ENCODE measurements around the gene SLC25A1. TPM values are rescaled to one million over a fixed set of nuclear protein-coding genes. Genes with fewer than 3 reads are reported as not detected.

SLC25A1 gene
- total RNA-seq, 1 donor from 2014 or later, result 99.8 TPM

DNA sequence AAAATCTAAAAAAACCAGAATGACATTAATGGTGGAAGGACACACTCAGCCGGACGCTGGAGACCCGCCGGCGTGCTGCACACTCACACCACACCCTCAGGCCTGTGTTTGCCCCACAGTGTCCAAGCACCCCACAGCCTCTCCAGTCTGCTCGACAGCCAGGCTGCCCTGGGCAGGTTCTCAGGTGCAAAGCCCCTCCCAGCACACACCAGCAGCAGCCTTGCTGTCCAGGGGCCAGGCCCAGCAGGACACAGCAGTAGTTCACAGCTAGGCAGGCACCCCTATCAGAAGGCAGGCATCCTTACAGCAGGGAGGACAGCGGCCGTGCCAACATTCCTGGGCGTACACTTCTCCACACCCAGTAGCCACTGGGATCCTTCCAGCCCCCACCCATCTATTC is 1.7 kb upstream of the SLC25A1 start:
- Mint-ChIP-seq H3K4me3 (ENCODE audit: low read depth) (no peak overlapping the region), H3K27ac (no peak overlapping the region), H3K27me3 (no peaks in the 10 kb centered on the region), H3K36me3 (ENCODE audit: insufficient read depth) (peaks cover 2% of the 10 kb centered on the region), H3K9me3 (ENCODE audit: low read depth) (no peaks in the 10 kb centered on the region), H3K4me1 (ENCODE audit: low read depth) (peaks cover 9% of the 10 kb centered on the region)
- TF ChIP-seq, protein P1, sequence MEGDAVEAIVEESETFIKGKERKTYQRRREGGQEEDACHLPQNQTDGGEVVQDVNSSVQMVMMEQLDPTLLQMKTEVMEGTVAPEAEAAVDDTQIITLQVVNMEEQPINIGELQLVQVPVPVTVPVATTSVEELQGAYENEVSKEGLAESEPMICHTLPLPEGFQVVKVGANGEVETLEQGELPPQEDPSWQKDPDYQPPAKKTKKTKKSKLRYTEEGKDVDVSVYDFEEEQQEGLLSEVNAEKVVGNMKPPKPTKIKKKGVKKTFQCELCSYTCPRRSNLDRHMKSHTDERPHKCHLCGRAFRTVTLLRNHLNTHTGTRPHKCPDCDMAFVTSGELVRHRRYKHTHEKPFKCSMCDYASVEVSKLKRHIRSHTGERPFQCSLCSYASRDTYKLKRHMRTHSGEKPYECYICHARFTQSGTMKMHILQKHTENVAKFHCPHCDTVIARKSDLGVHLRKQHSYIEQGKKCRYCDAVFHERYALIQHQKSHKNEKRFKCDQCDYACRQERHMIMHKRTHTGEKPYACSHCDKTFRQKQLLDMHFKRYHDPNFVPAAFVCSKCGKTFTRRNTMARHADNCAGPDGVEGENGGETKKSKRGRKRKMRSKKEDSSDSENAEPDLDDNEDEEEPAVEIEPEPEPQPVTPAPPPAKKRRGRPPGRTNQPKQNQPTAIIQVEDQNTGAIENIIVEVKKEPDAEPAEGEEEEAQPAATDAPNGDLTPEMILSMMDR (IDR thresholded peaks at IDR 0.05; ENCODE audit: unreplicated experiment), result no peak
- no peak for DNase-seq (ENCODE audit: low spot score, unreplicated experiment)

DNA sequence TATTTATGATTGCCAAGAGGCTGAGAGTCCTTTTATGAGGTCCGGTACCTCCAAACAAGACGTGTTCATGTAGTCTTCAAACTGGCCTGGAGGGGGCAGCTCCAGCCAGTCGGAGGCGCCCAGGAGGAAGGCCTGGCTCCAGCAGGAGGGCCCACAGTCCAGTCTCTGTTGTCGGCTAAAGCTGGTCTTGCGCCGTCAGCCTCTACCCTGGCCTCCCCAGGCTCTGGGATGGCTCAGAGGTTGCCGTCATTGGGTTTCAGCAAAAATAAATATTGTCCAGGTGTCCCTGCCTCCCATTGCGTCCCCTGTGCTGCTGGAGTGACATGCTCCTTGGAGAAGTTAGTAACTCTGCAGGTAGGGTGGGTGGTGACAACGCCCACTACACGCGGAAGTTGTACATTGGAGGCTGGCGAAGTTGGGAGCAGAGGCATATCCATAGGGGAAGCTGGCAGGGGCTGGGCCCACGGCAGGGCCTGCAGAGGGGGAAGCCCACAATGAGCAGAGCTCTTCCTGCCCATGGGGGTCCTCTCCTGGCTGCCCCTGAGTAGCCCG is 1.0 kb upstream of the SLC25A1 start:
- H3K36me3 Mint-ChIP-seq (ENCODE audit: insufficient read depth), result peaks cover 2% of the 10 kb centered on the region
- H3K4me3 Mint-ChIP-seq (ENCODE audit: low read depth), result peak overlapping the region; percentile 78
- peaks cover 9% of the 10 kb centered on the region for H3K4me1 Mint-ChIP-seq (ENCODE audit: low read depth)
- no peaks in the 10 kb centered on the region for H3K27me3 Mint-ChIP-seq
- peak; percentile 58 for DNase-seq (ENCODE audit: low spot score, unreplicated experiment)
- TF ChIP-seq, protein P1 (IDR thresholded peaks at IDR 0.05; ENCODE audit: unreplicated experiment), result peak; percentile 73
- no peaks in the 10 kb centered on the region for H3K9me3 Mint-ChIP-seq (ENCODE audit: low read depth)
- H3K27ac Mint-ChIP-seq, result peak overlapping the region; percentile 95

DNA sequence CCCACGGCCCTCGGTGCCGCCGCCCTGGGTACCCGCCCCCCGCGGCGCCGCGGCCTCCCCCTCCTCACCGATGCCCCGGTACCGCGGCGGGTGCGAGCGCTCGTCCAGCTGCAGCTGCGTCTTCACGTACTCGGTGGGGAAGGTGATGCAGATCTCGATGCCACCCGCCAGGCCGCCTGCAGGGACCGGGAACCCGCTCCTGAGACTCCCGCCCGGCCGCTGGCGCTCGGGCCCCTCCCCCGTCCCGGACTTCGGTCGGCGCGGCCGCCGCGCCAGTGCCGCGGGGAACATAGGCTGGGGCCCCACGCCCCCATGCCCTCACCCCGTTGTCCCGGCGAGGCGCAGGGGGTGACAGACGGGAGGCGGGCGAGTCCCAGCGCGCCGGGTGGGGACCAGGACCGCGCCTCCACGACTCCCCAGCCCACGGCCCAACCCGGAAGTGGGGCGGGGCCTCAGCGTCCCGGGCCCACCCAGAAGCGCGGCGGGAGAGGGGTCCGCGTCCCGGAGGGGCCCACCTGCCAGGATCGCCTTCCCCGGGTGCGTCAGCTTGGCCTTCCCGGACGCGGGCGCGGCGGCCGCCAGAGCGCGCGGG is 375 bp downstream of the SLC25A1 start:
- Mint-ChIP-seq H3K4me3 (ENCODE audit: low read depth) (peak overlapping the region; percentile 76), H3K27ac (no peak overlapping the region), H3K9me3 (ENCODE audit: low read depth) (no peaks in the 10 kb centered on the region), H3K27me3 (no peaks in the 10 kb centered on the region), H3K36me3 (ENCODE audit: insufficient read depth) (peaks cover 2% of the 10 kb centered on the region), H3K4me1 (ENCODE audit: low read depth) (peaks cover 12% of the 10 kb centered on the region)
- DNase-seq (ENCODE audit: low spot score, unreplicated experiment), result peak; percentile 48
- TF ChIP-seq, protein P1 (IDR thresholded peaks at IDR 0.05; ENCODE audit: unreplicated experiment), result no peak

DNA sequence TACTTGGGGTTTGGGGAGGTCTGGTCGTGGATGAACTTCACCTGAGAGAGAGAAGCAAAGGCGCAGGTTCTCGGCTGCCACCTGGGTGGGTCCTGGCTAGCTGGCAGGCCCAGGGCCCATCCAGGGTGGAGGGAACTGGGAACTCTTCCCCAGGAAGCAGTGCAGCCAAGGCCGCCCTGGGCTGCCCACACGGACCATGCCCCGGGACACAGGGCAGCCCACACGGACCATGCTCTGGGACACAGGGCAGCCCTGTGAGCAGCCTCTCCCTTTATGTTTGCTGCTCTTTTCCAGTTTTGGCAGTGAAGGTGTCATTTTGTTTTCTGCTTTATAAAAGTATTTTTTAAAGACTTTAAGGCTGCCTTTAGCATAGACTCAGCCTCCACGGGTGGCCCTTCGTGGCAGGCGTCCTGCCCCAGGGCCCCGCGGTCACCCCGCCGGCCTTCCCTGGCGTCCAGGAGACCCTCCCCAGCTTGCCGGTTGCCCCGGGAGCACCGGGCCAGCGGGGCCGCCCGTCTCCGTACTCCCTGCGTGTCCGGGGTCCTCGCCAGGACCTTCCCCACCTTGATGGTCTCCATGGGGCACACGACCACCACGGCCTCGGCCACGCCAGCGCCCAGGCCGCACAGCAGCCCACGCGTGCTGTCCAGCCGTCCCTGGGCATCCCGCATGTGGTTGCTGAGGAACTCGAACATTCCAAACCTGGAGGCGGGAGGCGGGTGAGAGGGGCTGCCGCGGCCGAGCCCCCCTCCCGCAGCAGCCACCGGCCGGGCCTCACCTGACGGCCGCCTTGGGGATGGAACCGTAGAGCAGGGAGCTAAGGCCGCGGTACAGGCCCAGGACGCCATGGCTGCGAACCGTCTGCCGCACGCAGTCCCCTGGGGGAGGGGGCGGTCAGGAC is 1.1 kb downstream of the SLC25A1 start:
- Mint-ChIP-seq H3K4me1 (ENCODE audit: low read depth) (peaks cover 18% of the 10 kb centered on the region), H3K27me3 (no peaks in the 10 kb centered on the region)
- no peak for DNase-seq (ENCODE audit: low spot score, unreplicated experiment)

DNA sequence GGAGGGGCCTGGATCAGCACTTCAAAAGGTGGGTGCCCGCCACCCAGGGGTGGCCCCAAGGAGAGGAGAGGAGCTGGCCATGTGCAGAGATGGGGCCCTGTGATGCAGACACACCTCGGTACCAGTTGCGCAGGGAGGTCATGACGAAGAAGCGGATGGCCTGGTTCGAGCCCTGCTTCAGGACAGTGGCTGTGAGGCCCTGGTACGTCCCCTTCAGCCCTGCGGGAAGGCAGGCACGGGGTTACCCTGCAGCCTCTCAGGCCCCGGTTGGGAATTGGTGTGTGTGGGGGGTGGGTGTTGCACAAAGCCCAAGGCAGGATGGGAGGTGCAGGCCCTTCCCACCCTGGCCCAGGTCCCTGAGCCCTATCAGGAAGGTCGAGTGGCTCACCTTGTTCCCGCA is 1.8 kb downstream of the SLC25A1 start:
- H3K27ac Mint-ChIP-seq, result no peak overlapping the region
- peaks cover 2% of the 10 kb centered on the region for H3K36me3 Mint-ChIP-seq (ENCODE audit: insufficient read depth)
- TF ChIP-seq, protein P1 (IDR thresholded peaks at IDR 0.05; ENCODE audit: unreplicated experiment), result no peak
- no peaks in the 10 kb centered on the region for H3K27me3 Mint-ChIP-seq
- peak overlapping the region; percentile 76 for H3K4me3 Mint-ChIP-seq (ENCODE audit: low read depth)
- peaks cover 22% of the 10 kb centered on the region for H3K4me1 Mint-ChIP-seq (ENCODE audit: low read depth)
- DNase-seq (ENCODE audit: low spot score, unreplicated experiment), result no peak
- no peaks in the 10 kb centered on the region for H3K9me3 Mint-ChIP-seq (ENCODE audit: low read depth)

More for the DNA sequence above, 1.1 kb downstream of the SLC25A1 start:
- Mint-ChIP-seq H3K9me3 (ENCODE audit: low read depth) (no peaks in the 10 kb centered on the region), H3K36me3 (ENCODE audit: insufficient read depth) (peaks cover 2% of the 10 kb centered on the region), H3K27ac (no peak overlapping the region), H3K4me3 (ENCODE audit: low read depth) (peak overlapping the region; percentile 76)
- TF ChIP-seq, protein P1 (IDR thresholded peaks at IDR 0.05; ENCODE audit: unreplicated experiment), result no peak
